Measurements from ENCODE around the gene RPS21.

DNA sequence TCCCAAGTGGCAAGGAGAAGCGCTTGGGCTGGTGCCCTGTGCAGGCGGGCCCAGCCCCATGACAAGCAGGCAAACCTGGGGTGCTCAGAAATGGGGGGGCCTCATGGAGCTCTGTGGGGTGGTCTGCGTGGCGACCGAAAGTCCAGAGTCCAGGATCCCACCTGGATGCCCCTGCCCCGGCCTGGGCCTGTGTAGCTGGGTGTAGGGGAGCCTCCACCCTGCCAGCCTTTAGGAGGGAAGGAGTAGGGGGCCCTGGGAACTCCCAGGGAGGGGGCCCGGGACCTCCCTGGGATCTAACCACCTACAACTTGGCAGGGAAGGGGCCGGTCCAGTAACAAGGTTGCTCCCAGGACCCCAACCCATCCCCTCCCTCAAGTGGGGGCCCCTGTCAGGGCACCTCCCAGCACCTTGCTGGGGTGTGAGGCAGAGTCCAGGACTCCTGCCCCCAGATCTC, 15.3 kb upstream of the RPS21 start:
- TF ChIP-seq EP300 (IDR thresholded peaks at IDR 0.05) = no peak
- TF ChIP-seq POLR2AphosphoS5 (IDR thresholded peaks at IDR 0.05) = no peak
- TF ChIP-seq, protein P1, sequence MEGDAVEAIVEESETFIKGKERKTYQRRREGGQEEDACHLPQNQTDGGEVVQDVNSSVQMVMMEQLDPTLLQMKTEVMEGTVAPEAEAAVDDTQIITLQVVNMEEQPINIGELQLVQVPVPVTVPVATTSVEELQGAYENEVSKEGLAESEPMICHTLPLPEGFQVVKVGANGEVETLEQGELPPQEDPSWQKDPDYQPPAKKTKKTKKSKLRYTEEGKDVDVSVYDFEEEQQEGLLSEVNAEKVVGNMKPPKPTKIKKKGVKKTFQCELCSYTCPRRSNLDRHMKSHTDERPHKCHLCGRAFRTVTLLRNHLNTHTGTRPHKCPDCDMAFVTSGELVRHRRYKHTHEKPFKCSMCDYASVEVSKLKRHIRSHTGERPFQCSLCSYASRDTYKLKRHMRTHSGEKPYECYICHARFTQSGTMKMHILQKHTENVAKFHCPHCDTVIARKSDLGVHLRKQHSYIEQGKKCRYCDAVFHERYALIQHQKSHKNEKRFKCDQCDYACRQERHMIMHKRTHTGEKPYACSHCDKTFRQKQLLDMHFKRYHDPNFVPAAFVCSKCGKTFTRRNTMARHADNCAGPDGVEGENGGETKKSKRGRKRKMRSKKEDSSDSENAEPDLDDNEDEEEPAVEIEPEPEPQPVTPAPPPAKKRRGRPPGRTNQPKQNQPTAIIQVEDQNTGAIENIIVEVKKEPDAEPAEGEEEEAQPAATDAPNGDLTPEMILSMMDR (IDR thresholded peaks at IDR 0.05) = no peak
